ENCODE measurements around the gene CAMK2N1.
"Not testable (repeated sequence)": the region's sequence is repeated elsewhere in the genome, so short reads cannot be mapped to it uniquely, and the experiment has no call there.

Gene CAMK2N1

GRCh38 chr1:20485527-20486456 lies at the start of gene CAMK2N1:
Gene CAMK2N1 (minus strand): TSS chr1:20486210. CDS start chr1:20485379, 831 bp downstream.
- DNase-seq (ENCODE audit: low spot score) = peak; percentile 55

GRCh38 chr1:20534659-20535417 lies 48.8 kb upstream of the CAMK2N1 start:
- no peak for DNase-seq (ENCODE audit: low spot score)

- DNase-seq (ENCODE audit: low spot score) = no peak
These were observed 47.6 kb upstream of the CAMK2N1 start for GRCh38 chr1:20533635-20534034.

- no peak for DNase-seq (ENCODE audit: low spot score)
These were observed 44.9 kb upstream of the CAMK2N1 start for GRCh38 chr1:20530901-20531300.

- no peak for DNase-seq (ENCODE audit: low spot score)
These were observed 44.3 kb upstream of the CAMK2N1 start for GRCh38 chr1:20530306-20530705.

- DNase-seq (ENCODE audit: low spot score) = no peak
These were observed 42.2 kb upstream of the CAMK2N1 start for GRCh38 chr1:20528221-20528620.

GRCh38 chr1:20526267-20526666 lies 40.3 kb upstream of the CAMK2N1 start:
- no peak for DNase-seq (ENCODE audit: low spot score)

- peak; percentile 67 for DNase-seq (ENCODE audit: low spot score)
These were observed 36.2 kb upstream of the CAMK2N1 start for GRCh38 chr1:20521960-20522861.

- DNase-seq (ENCODE audit: low spot score) = not testable (repeated sequence)
These were observed 33.7 kb upstream of the CAMK2N1 start for GRCh38 chr1:20519609-20520262.

GRCh38 chr1:20511518-20512428 lies 25.8 kb upstream of the CAMK2N1 start:
- no peak for DNase-seq (ENCODE audit: low spot score)

- no peak for DNase-seq (ENCODE audit: low spot score)
These were observed 22.4 kb upstream of the CAMK2N1 start for GRCh38 chr1:20508411-20508771.

GRCh38 chr1:20507564-20508410 lies 21.8 kb upstream of the CAMK2N1 start, which contains the start of gene MUL1:
Gene MUL1 (minus strand): TSS chr1:20508151. CDS start chr1:20508024, 127 bp downstream.
- DNase-seq (ENCODE audit: low spot score) = peak; percentile 92

GRCh38 chr1:20507248-20507563 lies 21.2 kb upstream of the CAMK2N1 start:
- DNase-seq (ENCODE audit: low spot score) = no peak

GRCh38 chr1:20505488-20505887 lies 19.5 kb upstream of the CAMK2N1 start:
- no peak for DNase-seq (ENCODE audit: low spot score)

- no peak for DNase-seq (ENCODE audit: low spot score)
These were observed 14.7 kb upstream of the CAMK2N1 start for GRCh38 chr1:20500716-20501115.

GRCh38 chr1:20499718-20500117 lies 13.7 kb upstream of the CAMK2N1 start:
- no peak for DNase-seq (ENCODE audit: low spot score)

- DNase-seq (ENCODE audit: low spot score) = no peak
These were observed 13.1 kb upstream of the CAMK2N1 start for GRCh38 chr1:20499105-20499504.

- DNase-seq (ENCODE audit: low spot score) = no peak
These were observed 12.1 kb upstream of the CAMK2N1 start for GRCh38 chr1:20498116-20498515.

GRCh38 chr1:20497506-20497905 lies 11.5 kb upstream of the CAMK2N1 start:
- no peak for DNase-seq (ENCODE audit: low spot score)

Data from CD4-positive, alpha-beta T cell treated with Interleukin-15 for 4 hours (primary cell).